Hepatocyte (in vitro differentiated cells): ENCODE results near the gene SMIM24. TPM values are rescaled to one million over a fixed set of nuclear protein-coding genes. Genes with fewer than 3 reads are reported as not detected.

Experiments
- DNase-seq: peaks from one replicate; pipeline ENCODE4 v3.0.0-alpha.2; 2016; ENCODE audit warnings: low spot score
- H2AFZ ChIP-seq: fragments of 200-600 bp; sonication (generic); 2 replicates; pipeline ENCODE4 v1.6.0; 2016; ENCODE audit warnings: antibody characterized with exemption, mild to moderate bottlenecking
- H3K27ac ChIP-seq: fragments of 200-600 bp; sonication (generic); 2 replicates; pipeline ENCODE4 v1.5.1; 2016; ENCODE audit warnings: mild to moderate bottlenecking
- H3K27me3 ChIP-seq: fragments of 200-600 bp; sonication (generic); 2 replicates; pipeline ENCODE4 v1.6.1; 2016
- H3K36me3 ChIP-seq: fragments of 200-600 bp; sonication (generic); replicated peaks from 2 replicates; pipeline ENCODE4 v1.5.1; 2016; ENCODE audit warnings: low read depth; ENCODE audit not compliant: insufficient read depth
- H3K4me1 ChIP-seq: fragments of 200-600 bp; sonication (generic); 2 replicates; pipeline ENCODE4 v1.5.1; 2016; ENCODE audit warnings: mild to moderate bottlenecking, moderate library complexity; ENCODE audit not compliant: insufficient read depth
- H3K4me2 ChIP-seq: fragments of 200-600 bp; sonication (generic); 2 replicates; pipeline ENCODE4 v1.6.0; 2016
- H3K4me3 ChIP-seq: fragments of 200-600 bp; sonication (generic); 2 replicates; pipeline ENCODE4 v1.5.1; 2016; ENCODE audit warnings: mild to moderate bottlenecking
- H3K79me2 ChIP-seq: fragments of 200-600 bp; sonication (generic); 2 replicates; pipeline ENCODE4 v1.6.0; 2017; ENCODE audit warnings: mild to moderate bottlenecking
- H3K9me2 ChIP-seq: fragments of 200-600 bp; sonication (generic); replicated peaks from 2 replicates; pipeline ENCODE4 v1.6.0; 2017; ENCODE audit warnings: mild to moderate bottlenecking; ENCODE audit not compliant: insufficient read depth
- H3K9me3 ChIP-seq: fragments of 200-600 bp; sonication (generic); 2 replicates; pipeline ENCODE4 v1.5.1; 2016; ENCODE audit warnings: low read depth, mild to moderate bottlenecking
- H4K20me1 ChIP-seq: fragments of 200-600 bp; sonication (generic); 2 replicates; pipeline ENCODE4 v1.6.0; 2016; ENCODE audit warnings: mild to moderate bottlenecking; ENCODE audit not compliant: insufficient read depth, poor library complexity, severe bottlenecking
- EZH2 ChIP-seq: fragments of 200-600 bp; sonication (generic); IDR thresholded peaks from 2 replicates; pipeline ENCODE4 v1.6.1; 2016; ENCODE audit warnings: antibody characterized with exemption, mild to moderate bottlenecking, borderline replicate concordance
- EZH2phosphoT487 ChIP-seq: fragments of 200-600 bp; sonication (generic); IDR thresholded peaks from one replicate; pipeline ENCODE4 v1.6.1; 2018; ENCODE audit warnings: antibody characterized with exemption, mild to moderate bottlenecking, low read depth, moderate library complexity; ENCODE audit not compliant: unreplicated experiment, severe bottlenecking
- WGBS: methylation state at CpG from one replicate; pipeline ENCODE4 v1.1.6; 2016; ENCODE audit warnings: low lambda C conversion rate; ENCODE audit errors: missing lambda C conversion rate; 5-methylcytosine and 5-hydroxymethylcytosine counted together
- polyA plus RNA-seq: library from polyadenylated mRNA; unstranded; fragments of >200 nt; fragmentation: Nextera tagmentation; extraction: Ambion mirVana; gene quantifications from 2 replicates; pipeline ENCODE4 v1.2.1, GENCODE V29; 2016
- total RNA-seq: library from RNA; depleted of rRNA; stranded (reverse); fragments of >200 nt; gene quantifications from 2 replicates; pipeline ENCODE4 v1.2.3, GENCODE V29; 2014
- TF ChIP-seq, protein P1 (sequence below): fragments of 200-600 bp; sonication (generic); IDR thresholded peaks from 2 replicates; pipeline ENCODE4 v1.5.1; 2016; ENCODE audit warnings: antibody characterized with exemption, mild to moderate bottlenecking; ENCODE audit not compliant: poor library complexity

Gene SMIM24
- total and polyA plus RNA-seq, 2 experiments from 2014 or later, result 81.2 to 151 TPM

DNA sequence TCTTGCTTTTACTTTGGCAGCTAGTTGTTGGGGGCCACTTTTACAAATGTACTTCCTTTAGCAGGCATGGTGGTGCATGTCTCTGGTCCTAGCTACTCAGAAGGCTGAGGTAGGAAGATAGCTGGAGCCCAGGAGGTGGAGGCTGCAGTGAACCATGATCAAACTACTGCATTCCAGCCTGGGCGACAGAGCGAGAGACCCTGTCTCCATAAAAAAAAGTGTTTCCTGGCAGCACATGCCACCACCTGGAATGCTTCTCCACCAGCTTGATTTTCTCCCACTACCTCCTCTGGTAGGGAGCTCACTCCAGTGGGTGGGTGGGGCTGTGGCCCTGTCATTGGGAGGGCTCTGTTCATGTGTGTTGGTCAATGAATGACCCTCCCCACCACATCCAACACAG, 38.3 kb upstream of the SMIM24 start:
- WGBS, result 85% methylated on average over 2 of the region's 2 CpGs
- no peaks in the 10 kb centered on the region for H3K36me3 ChIP-seq

DNA sequence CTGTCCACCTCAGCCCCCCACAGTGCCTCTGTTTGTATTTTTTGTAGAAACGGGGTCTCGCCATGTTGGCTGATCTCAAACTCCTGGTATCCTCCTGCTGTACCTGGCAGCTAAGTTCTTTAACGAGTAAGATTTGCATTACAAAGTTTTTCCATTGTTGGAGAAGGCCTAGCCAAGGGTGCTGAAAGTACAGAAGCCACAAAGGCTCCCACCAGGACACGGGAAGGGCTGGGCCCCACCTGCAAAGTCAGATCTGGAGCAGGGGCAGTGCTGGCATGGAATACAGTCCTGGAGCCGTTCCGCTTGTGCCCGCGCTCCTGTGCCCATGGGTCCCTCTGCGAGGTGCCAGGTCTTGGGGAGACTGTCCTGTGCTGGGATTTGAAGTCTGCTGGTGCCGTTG, 37.9 kb upstream of the SMIM24 start:
- no peak overlapping the region for H3K4me2 ChIP-seq
- TF ChIP-seq EZH2 (no peak), EZH2phosphoT487 (no peak)
- TF ChIP-seq, protein P1, sequence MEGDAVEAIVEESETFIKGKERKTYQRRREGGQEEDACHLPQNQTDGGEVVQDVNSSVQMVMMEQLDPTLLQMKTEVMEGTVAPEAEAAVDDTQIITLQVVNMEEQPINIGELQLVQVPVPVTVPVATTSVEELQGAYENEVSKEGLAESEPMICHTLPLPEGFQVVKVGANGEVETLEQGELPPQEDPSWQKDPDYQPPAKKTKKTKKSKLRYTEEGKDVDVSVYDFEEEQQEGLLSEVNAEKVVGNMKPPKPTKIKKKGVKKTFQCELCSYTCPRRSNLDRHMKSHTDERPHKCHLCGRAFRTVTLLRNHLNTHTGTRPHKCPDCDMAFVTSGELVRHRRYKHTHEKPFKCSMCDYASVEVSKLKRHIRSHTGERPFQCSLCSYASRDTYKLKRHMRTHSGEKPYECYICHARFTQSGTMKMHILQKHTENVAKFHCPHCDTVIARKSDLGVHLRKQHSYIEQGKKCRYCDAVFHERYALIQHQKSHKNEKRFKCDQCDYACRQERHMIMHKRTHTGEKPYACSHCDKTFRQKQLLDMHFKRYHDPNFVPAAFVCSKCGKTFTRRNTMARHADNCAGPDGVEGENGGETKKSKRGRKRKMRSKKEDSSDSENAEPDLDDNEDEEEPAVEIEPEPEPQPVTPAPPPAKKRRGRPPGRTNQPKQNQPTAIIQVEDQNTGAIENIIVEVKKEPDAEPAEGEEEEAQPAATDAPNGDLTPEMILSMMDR, result no peak
- H3K4me1 ChIP-seq, result peaks cover 7% of the 10 kb centered on the region
- H3K27ac ChIP-seq, result no peak overlapping the region
- H3K27me3 ChIP-seq, result no peaks in the 10 kb centered on the region
- peaks cover 100% of the 10 kb centered on the region for H4K20me1 ChIP-seq
- no peak overlapping the region for H3K4me3 ChIP-seq
- no peaks in the 10 kb centered on the region for H3K9me3 ChIP-seq
- H3K79me2 ChIP-seq, result peaks cover 98% of the 10 kb centered on the region
- no peaks in the 10 kb centered on the region for H3K36me3 ChIP-seq
- H3K9me2 ChIP-seq, result no peaks in the 10 kb centered on the region
- H2AFZ ChIP-seq, result no peak overlapping the region
- whole genome bisulfite sequencing, result 80% methylated on average over 10 of the region's 10 CpGs
- no peak for DNase-seq

More for the DNA sequence above, 38.3 kb upstream of the SMIM24 start:
- H3K9me2 ChIP-seq, result no peaks in the 10 kb centered on the region
- H3K27ac ChIP-seq, result no peak overlapping the region
- no peak overlapping the region for H3K4me3 ChIP-seq
- no peak overlapping the region for H3K4me2 ChIP-seq
- TF ChIP-seq, protein P1, result no peak
- TF ChIP-seq EZH2 (no peak), EZH2phosphoT487 (no peak)
- H4K20me1 ChIP-seq, result peaks cover 97% of the 10 kb centered on the region
- no peak for DNase-seq
- no peak overlapping the region for H2AFZ ChIP-seq
- H3K27me3 ChIP-seq, result no peaks in the 10 kb centered on the region
- H3K4me1 ChIP-seq, result peaks cover 7% of the 10 kb centered on the region
- H3K79me2 ChIP-seq, result peaks cover 94% of the 10 kb centered on the region
- H3K9me3 ChIP-seq, result no peaks in the 10 kb centered on the region

DNA sequence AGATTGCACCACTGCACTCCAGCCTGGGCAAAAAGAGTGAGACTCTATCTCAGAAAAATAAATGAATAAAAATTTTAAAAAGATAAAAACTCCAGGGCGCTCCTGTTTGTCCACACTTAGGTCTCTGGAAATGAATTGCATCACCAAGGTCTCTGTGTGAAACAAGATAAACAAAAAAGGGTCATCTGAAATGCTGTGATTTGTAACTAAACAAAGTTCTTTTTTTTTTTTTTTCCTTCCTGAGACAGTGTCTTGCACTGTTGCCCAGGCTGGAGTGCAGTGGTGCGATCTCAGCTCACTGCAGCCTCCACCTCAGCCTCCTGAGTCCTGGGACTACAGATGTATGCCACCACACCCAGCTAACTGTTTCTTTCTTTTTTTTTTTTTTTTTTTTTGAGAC, 37.3 kb upstream of the SMIM24 start:
- peaks cover 100% of the 10 kb centered on the region for H3K79me2 ChIP-seq
- H2AFZ ChIP-seq, result no peak overlapping the region
- TF ChIP-seq, protein P1, result no peak
- no peak for TF ChIP-seq EZH2phosphoT487
- no peak for TF ChIP-seq EZH2
- H3K9me3 ChIP-seq, result no peaks in the 10 kb centered on the region
- no peaks in the 10 kb centered on the region for H3K27me3 ChIP-seq
- no peaks in the 10 kb centered on the region for H3K9me2 ChIP-seq
- H4K20me1 ChIP-seq, result peaks cover 100% of the 10 kb centered on the region
- peaks cover 7% of the 10 kb centered on the region for H3K4me1 ChIP-seq
- WGBS, result 84% methylated on average over 2 of the region's 2 CpGs
- H3K4me2 ChIP-seq, result no peak overlapping the region
- H3K27ac ChIP-seq, result no peak overlapping the region
- DNase-seq, result no peak
- no peaks in the 10 kb centered on the region for H3K36me3 ChIP-seq
- no peak overlapping the region for H3K4me3 ChIP-seq
